Measurements from ENCODE around the gene THSD7B. TPM values are rescaled to one million over a fixed set of nuclear protein-coding genes. Genes with fewer than 3 reads are reported as not detected.

Gene THSD7B
- total and polyA plus RNA-seq, 2 of the 8 experiments (the other 6 are each of a cell fraction or from before 2014, with no cell fraction given), result 0.60 to 2.9 TPM

DNA sequence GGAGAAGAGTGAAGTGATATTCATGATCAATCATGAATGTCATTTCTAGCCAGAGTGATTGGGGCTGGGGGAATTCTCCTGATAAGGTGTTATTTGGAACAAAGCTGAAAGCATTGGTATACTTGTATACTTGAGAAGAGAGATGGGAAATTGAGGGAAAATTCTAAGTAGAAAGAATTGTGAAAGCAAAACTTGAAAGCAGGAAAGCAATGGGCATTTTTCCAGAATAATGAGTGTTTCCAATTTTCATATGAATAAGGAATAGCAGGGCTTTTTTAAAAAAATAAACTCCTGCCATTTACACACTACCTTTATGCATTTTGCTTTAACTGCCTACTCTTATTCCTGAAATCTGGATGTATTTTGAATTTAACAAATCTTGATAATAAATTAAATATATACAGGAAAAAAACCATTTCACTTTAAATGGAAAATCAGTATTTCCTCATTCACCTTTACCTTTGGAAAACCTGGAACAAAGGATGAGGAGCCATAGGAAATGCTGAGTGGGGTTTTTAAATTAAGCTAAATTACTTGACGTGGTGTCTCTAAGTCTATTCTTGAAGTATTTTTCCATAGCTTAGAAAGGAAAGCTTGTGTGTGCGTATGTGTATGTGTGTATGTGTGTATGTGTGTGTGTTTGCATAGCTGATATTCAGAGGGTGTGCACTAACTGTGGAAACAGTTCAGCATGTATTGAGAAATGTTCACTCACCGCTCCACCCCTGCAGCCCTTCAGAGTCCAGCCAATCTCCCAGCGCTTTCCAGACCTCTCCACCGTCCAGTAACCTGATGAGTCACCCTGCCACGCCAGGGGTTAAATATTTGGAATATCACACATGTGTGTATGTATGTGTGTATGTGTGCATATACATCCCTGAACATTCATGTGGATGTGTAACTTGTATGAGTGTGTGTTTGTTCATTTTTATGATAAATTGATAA, 427.3 kb downstream of the THSD7B start:
- Histone ChIP-seq H2AFZ (ENCODE audit: low read length) (no peak overlapping the region), H3K23me2 (ENCODE audit: low read depth, low read length) (no peaks in the 10 kb centered on the region), H3K4ac (replicated peaks; ENCODE audit: insufficient read length, low read depth, low read length) (no peak overlapping the region), H3K9me3 (ENCODE audit: insufficient read depth in 2 of 2, low read depth in 1 of 2, low read length in 1 of 2) (no peaks in the 10 kb centered on the region), H2BK15ac (ENCODE audit: low read length) (no peak overlapping the region), H3K56ac (replicated peaks; ENCODE audit: insufficient read length, low read depth, low read length) (no peak overlapping the region), H3K27me3 (replicated peaks in 1 of 4; ENCODE audit: control insufficient read depth in 3 of 4, extremely low read depth in 1 of 4, insufficient read depth in 3 of 4, low read length in 3 of 4) (peaks cover 0 to 3% (median under 1%) of the 10 kb centered on the region in 4 experiments; a peak in 2 of 7 replicates), H4K8ac (ENCODE audit: extremely low read depth, insufficient read depth, low read length) (no peak overlapping the region), H3K4me2 (ENCODE audit: insufficient read depth in 1 of 2, low read depth in 2 of 2, low read length in 2 of 2) (no peak overlapping the region), H2AK5ac (ENCODE audit: low read depth, low read length) (no peak overlapping the region), H3K36me3 (ENCODE audit: control insufficient read depth in 2 of 4, insufficient read depth in 4 of 4, low read length in 3 of 4) (no peaks in the 10 kb centered on the region), H4K91ac (replicated peaks; ENCODE audit: insufficient read length, low read length) (no peak overlapping the region), H3K27ac (ENCODE audit: low read depth, low read length) (no peak overlapping the region), H2BK120ac (replicated peaks; ENCODE audit: low read depth, low read length) (no peak overlapping the region), H2BK5ac (ENCODE audit: low read depth, low read length) (no peak overlapping the region), H3K9ac (replicated peaks in 1 of 4; ENCODE audit: extremely low read depth in 1 of 4, low read depth in 3 of 4, low read length in 3 of 4) (no peak overlapping the region), H2BK20ac (ENCODE audit: low read length) (no peak overlapping the region), H3K4me1 (replicated peaks in 1 of 4; ENCODE audit: control insufficient read depth in 3 of 4, insufficient read depth in 4 of 4, low read length in 3 of 4) (peaks cover 0 to 4% (median 0%) of the 10 kb centered on the region in 4 experiments; a peak in 3 of 7 replicates), H3K79me2 (ENCODE audit: control insufficient read depth in 1 of 2, insufficient read depth in 2 of 2, low read length in 2 of 2) (no peaks in the 10 kb centered on the region), H3K79me1 (ENCODE audit: low read depth, low read length) (no peaks in the 10 kb centered on the region), H3K14ac (ENCODE audit: insufficient read length) (no peak overlapping the region), H4K5ac (ENCODE audit: insufficient read length, low read depth, low read length) (no peak overlapping the region), H3K18ac (ENCODE audit: extremely low read depth, low read length) (no peak overlapping the region), H3K4me3 (ENCODE audit: extremely low read depth in 1 of 4, insufficient read depth in 2 of 4, low read depth in 3 of 4, low read length in 4 of 4) (no peak overlapping the region), H4K20me1 (replicated peaks in 1 of 2; ENCODE audit: control insufficient read depth in 1 of 2, insufficient read depth in 2 of 2, low read length in 2 of 2) (no peaks in the 10 kb centered on the region), H2BK12ac (ENCODE audit: low read depth, low read length) (no peak overlapping the region), H3K23ac (ENCODE audit: insufficient read length) (no peak overlapping the region)
- WGBS, 2 experiments (ENCODE audit: extremely low coverage in 1 of 2, insufficient coverage in 1 of 2, insufficient read length in 1 of 2, insufficient replicate concordance in 2 of 2, low coverage in 1 of 2, low lambda C conversion rate in 2 of 2, missing lambda C conversion rate in 1 of 2), result 77% methylated on average over 6 of the region's 6 CpGs; no CpG with 5 or more reads in 1 of the 2 experiments
- ChIA-PET CTCF (ENCODE audit: partially characterized antibody) (no interaction called here), POLR2A (ENCODE audit: partially characterized antibody) (no interaction called here)
- TF ChIP-seq USF2 (IDR thresholded peaks at IDR 0.05; ENCODE audit: low read length) (no peak), TEAD4 (IDR thresholded peaks at IDR 0.05; ENCODE audit: low read depth, low read length) (no peak), POLR2A (IDR thresholded peaks at IDR 0.05; ENCODE audit: control extremely low read depth in 1 of 2, low read depth in 2 of 2, low read length in 2 of 2) (no peak), RAD21 (IDR thresholded peaks at IDR 0.05 in 1 of 2, conservative IDR thresholded peaks at IDR 0.05 in 1 of 2; ENCODE audit: low read depth in 2 of 2, low read length in 2 of 2) (no peak), TCF12 (IDR thresholded peaks at IDR 0.05; ENCODE audit: low read depth, low read length) (no peak), FOSL1 (IDR thresholded peaks at IDR 0.05; ENCODE audit: insufficient read depth, low read depth, low read length) (no peak), BRCA1 (IDR thresholded peaks at IDR 0.05; ENCODE audit: low read depth, low read length) (no peak), SP4 (IDR thresholded peaks at IDR 0.05; ENCODE audit: low read length) (no peak), TAF1 (IDR thresholded peaks at IDR 0.05; ENCODE audit: low read depth, low read length) (no peak), ASH2L (IDR thresholded peaks at IDR 0.05; ENCODE audit: low read length) (no peak), KDM5A (IDR thresholded peaks at IDR 0.05; ENCODE audit: low read length) (no peak)
- DNase-seq (ENCODE audit: low read depth in 1 of 2, low spot score in 2 of 2) (no peak), FAIRE-seq (no peak)
